PC-3 (cell line): ENCODE measurements around the gene NDE1. TPM values are rescaled to one million over a fixed set of nuclear protein-coding genes. Genes with fewer than 3 reads are reported as not detected.

ENCODE experiments used
- ATAC-seq: fragments of 200-7000 bp; cut with Tn5 transposase; 2 replicates; pipeline ENCODE4 v1.9.1; 2020; ENCODE audit warnings: mild to moderate bottlenecking, moderate library complexity
- BruUV-seq: library from RNA; stranded (reverse); fragments of 400-500 nt; replicated peaks from 2 replicates; lab custom pipeline; 2021; lab: Mats Ljungman, UMichigan
- CTCF ChIA-PET: fragments of 300-600 bp; sonication (Branson Sonifier 250); formaldehyde crosslinking; loops from one replicate; lab custom pipeline; 2022; ENCODE audit warnings: antibody characterized with exemption; lab: Charles Lee
- POLR2A ChIA-PET: fragments of 300-600 bp; sonication (Branson Sonifier 250); formaldehyde crosslinking; loops from one replicate; lab custom pipeline; 2022; ENCODE audit warnings: antibody characterized with exemption; ENCODE audit not compliant: unreplicated experiment; lab: Charles Lee
- DNase-seq: peaks from one replicate; pipeline ENCODE4 v3.0.0-alpha.2; 2015
- H2AFZ ChIP-seq: fragments of 300-600 bp; sonication (generic); 2 replicates; pipeline ENCODE4 v1.6.0; 2016; ENCODE audit warnings: antibody characterized with exemption, low read length
- H3F3A ChIP-seq: fragments of 300-600 bp; sonication (generic); one replicate; pipeline ENCODE4 v1.6.0; 2017; ENCODE audit warnings: antibody characterized with exemption, low read length, control low read depth, mild to moderate bottlenecking; ENCODE audit not compliant: unreplicated experiment
- H3K27ac ChIP-seq: fragments of 300-600 bp; sonication (generic); 2 replicates; pipeline ENCODE4 v1.5.1; 2016; ENCODE audit warnings: mild to moderate bottlenecking, low read length
- H3K27me3 ChIP-seq: fragments of 300-600 bp; sonication (generic); 2 replicates; pipeline ENCODE4 v1.6.1; 2016; ENCODE audit warnings: low read length, mixed read lengths
- H3K36me3 ChIP-seq: fragments of 300-600 bp; sonication (generic); 2 replicates; pipeline ENCODE4 v1.6.1; 2016; ENCODE audit warnings: low read depth, mixed run types, low read length, mixed read lengths
- H3K4me1 ChIP-seq: fragments of 300-600 bp; sonication (generic); 2 replicates; pipeline ENCODE4 v1.5.1; 2016; ENCODE audit warnings: low read length; ENCODE audit not compliant: insufficient read depth
- H3K4me2 ChIP-seq: fragments of 300-600 bp; sonication (generic); 2 replicates; pipeline ENCODE4 v1.6.0; 2016; ENCODE audit warnings: low read length
- H3K4me3 ChIP-seq: fragments of 300-600 bp; sonication (generic); 2 replicates; pipeline ENCODE4 v1.5.1; 2016; ENCODE audit warnings: mild to moderate bottlenecking, low read length, mixed read lengths
- H3K79me2 ChIP-seq: fragments of 300-600 bp; sonication (generic); 2 replicates; pipeline ENCODE4 v1.6.1; 2017; ENCODE audit warnings: low read length, mixed read lengths
- H3K9ac ChIP-seq: fragments of 300-600 bp; sonication (generic); 2 replicates; pipeline ENCODE4 v1.6.0; 2016; ENCODE audit warnings: mild to moderate bottlenecking, low read length
- H3K9me2 ChIP-seq: fragments of 300-600 bp; sonication (generic); replicated peaks from 2 replicates; pipeline ENCODE4 v1.6.1; 2016; ENCODE audit warnings: mixed run types, low read length, mixed read lengths
- H3K9me3 ChIP-seq: fragments of 300-600 bp; sonication (generic); 2 replicates; pipeline ENCODE4 v1.6.1; 2016; ENCODE audit warnings: low read length, mixed read lengths
- H4K20me1 ChIP-seq: fragments of 300-600 bp; sonication (generic); 2 replicates; pipeline ENCODE4 v1.6.1; 2016; ENCODE audit warnings: low read length, mixed read lengths
- CTCF ChIP-seq: fragments of 300-600 bp; sonication (generic); conservative IDR thresholded peaks from 2 replicates; pipeline ENCODE4 v1.5.1; 2017; ENCODE audit warnings: antibody characterized with exemption, low read depth, mild to moderate bottlenecking, low read length
- EZH2 ChIP-seq: fragments of 300-600 bp; sonication (generic); IDR thresholded peaks from one replicate; pipeline ENCODE4 v1.6.1; 2017; ENCODE audit warnings: antibody characterized with exemption, mild to moderate bottlenecking, low read length; ENCODE audit not compliant: unreplicated experiment
- EZH2phosphoT487 ChIP-seq: fragments of 300-600 bp; sonication (generic); IDR thresholded peaks from 2 replicates; pipeline ENCODE4 v1.6.1; 2018; ENCODE audit warnings: mild to moderate bottlenecking, antibody characterized with exemption, low read length, borderline replicate concordance
- intact Hi-C: fragments of 100-400 bp; cut with micrococcal nuclease; formaldehyde crosslinking; loops from 2 replicates; pipeline ENCODE4 v1.9.0; 2023
- total RNA-seq: library from RNA; depleted of rRNA; stranded (reverse); fragments of >200 nt; gene quantifications from 2 replicates; pipeline ENCODE4 v1.2.3, GENCODE V29; 2014

NDE1 gene
- total RNA-seq, 1 experiment from 2014 or later, result 24.9 TPM

GRCh38 chr16:15665107-15665506 is 15.1 kb downstream of the NDE1 start:
- Histone ChIP-seq H3K9me3 (no peaks in the 10 kb centered on the region), H3K79me2 (0 out of 2 replicates have a peak, but pooled peaks cover 6% of the 10 kb centered on the region), H3K4me3 (no peak overlapping the region), H3K9ac (no peak overlapping the region), H3F3A (no peaks in the 10 kb centered on the region), H3K27me3 (no peaks in the 10 kb centered on the region), H3K4me2 (no peak overlapping the region), H3K4me1 (no peaks in the 10 kb centered on the region), H3K9me2 (no peaks in the 10 kb centered on the region), H4K20me1 (no peaks in the 10 kb centered on the region), H2AFZ (no peak overlapping the region), H3K36me3 (peaks cover 10% of the 10 kb centered on the region; the same call in 1 of the 2 replicates), H3K27ac (no peak overlapping the region)
- intact Hi-C loops, result no loop called here
- ChIA-PET CTCF (no interaction called here), POLR2A (no interaction called here)
- TSS peak; percentile 23 for BruUV-seq
- TF ChIP-seq EZH2, result no peak
- TF ChIP-seq EZH2phosphoT487, result no peak
- TF ChIP-seq CTCF, result no peak
- DNase-seq (no peak), ATAC-seq (no peak)

- Histone ChIP-seq H3K36me3 (peaks cover 10% of the 10 kb centered on the region; the same call in 1 of the 2 replicates), H3K79me2 (no peaks in the 10 kb centered on the region), H4K20me1 (no peaks in the 10 kb centered on the region), H3K27me3 (no peaks in the 10 kb centered on the region), H3K27ac (no peak overlapping the region), H3K9me2 (no peaks in the 10 kb centered on the region), H2AFZ (no peak overlapping the region), H3K4me3 (no peak overlapping the region), H3F3A (no peaks in the 10 kb centered on the region), H3K4me1 (peaks cover 9% of the 10 kb centered on the region), H3K9ac (no peak overlapping the region), H3K9me3 (no peaks in the 10 kb centered on the region), H3K4me2 (no peak overlapping the region)
- no TSS peak for BruUV-seq
- no peak for ATAC-seq
- intact Hi-C loops, result no loop called here
- no peak for DNase-seq
- ChIA-PET CTCF (no interaction called here), POLR2A (no interaction called here)
- TF ChIP-seq EZH2 (no peak), EZH2phosphoT487 (no peak), CTCF (no peak)
Observed at GRCh38 chr16:15667091-15667742, 17.2 kb downstream of the NDE1 start.

GRCh38 chr16:15671530-15672117 is 21.6 kb downstream of the NDE1 start:
- H2AFZ ChIP-seq, result no peak overlapping the region

More at GRCh38 chr16:15671530-15672117, 21.6 kb downstream of the NDE1 start:
- DNase-seq, result no peak
- TF ChIP-seq EZH2phosphoT487 (no peak), CTCF (no peak), EZH2 (no peak)
- BruUV-seq, result no TSS peak
- Histone ChIP-seq H3K27ac (peak overlapping the region; percentile 86), H3K9me2 (no peaks in the 10 kb centered on the region), H3K9me3 (no peaks in the 10 kb centered on the region), H3F3A (no peaks in the 10 kb centered on the region), H3K27me3 (no peaks in the 10 kb centered on the region), H3K4me3 (no peak overlapping the region), H4K20me1 (no peaks in the 10 kb centered on the region), H3K79me2 (peaks cover 10% of the 10 kb centered on the region), H3K36me3 (peaks cover 6% of the 10 kb centered on the region; the same call in 1 of the 2 replicates), H3K9ac (no peak overlapping the region), H3K4me1 (peaks cover 23% of the 10 kb centered on the region), H3K4me2 (0 out of 2 replicates have a peak overlapping the region, but pooled peaks have one; percentile 73)
- no peak for ATAC-seq
- intact Hi-C loops, result loop anchor here (2.0 kb wide), 2 partner anchors 27 to 33 kb away; no protein-coding TSS in a partner anchor
- POLR2A ChIA-PET, result no interaction called here
- CTCF ChIA-PET, result no interaction called here
